Epidermal melanocyte (primary cell): ENCODE data around the gene LMCD1.

Experiments used
- DNase-seq: peaks from one replicate; pipeline ENCODE4 v3.0.0; 2011; ENCODE audit warnings: low spot score; ENCODE audit not compliant: insufficient read length

The LMCD1 gene, protein sequence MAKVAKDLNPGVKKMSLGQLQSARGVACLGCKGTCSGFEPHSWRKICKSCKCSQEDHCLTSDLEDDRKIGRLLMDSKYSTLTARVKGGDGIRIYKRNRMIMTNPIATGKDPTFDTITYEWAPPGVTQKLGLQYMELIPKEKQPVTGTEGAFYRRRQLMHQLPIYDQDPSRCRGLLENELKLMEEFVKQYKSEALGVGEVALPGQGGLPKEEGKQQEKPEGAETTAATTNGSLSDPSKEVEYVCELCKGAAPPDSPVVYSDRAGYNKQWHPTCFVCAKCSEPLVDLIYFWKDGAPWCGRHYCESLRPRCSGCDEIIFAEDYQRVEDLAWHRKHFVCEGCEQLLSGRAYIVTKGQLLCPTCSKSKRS

DNA sequence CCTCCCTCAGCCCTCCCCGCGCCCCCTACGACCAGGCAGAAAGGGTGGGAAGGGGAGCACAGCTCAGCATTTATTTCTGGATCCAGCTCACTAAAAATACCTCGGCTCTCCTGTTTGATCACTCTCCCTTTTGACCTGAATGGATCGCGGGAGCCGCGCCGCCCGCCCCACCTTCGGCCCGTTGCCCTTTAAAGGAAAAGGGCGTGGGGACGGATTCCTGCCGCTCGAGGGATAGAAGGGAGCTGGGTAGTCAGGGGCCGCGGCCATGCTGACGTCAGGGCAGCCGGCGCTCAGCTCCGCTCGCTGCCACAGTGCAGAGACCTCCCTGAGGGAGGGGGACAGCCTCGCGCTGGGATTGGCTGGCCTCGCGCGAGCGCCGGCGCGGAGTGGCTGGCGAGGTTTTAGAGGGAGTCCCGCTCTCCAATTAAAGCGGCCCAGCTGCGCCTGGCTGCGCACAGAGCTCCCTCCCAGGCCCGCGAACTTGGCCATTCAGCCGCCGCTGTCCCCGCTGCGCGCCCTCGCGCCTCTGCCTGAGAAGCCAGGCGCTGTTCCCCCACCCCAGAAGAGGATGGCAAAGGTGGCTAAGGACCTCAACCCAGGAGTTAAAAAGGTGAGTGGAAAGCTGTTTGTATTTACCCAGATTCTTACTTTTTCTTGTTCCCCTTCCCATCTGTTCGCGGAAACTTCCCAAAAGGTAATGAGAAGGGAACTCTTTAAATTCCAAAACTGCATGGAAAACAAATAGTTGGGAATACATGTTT lies at the start of gene LMCD1:
Gene LMCD1 (plus strand): TSS at position 453 of the 761 bp plus-strand sequence. CDS start 116 bp downstream, at position 569.
- DNase-seq: peak; percentile 85

DNA sequence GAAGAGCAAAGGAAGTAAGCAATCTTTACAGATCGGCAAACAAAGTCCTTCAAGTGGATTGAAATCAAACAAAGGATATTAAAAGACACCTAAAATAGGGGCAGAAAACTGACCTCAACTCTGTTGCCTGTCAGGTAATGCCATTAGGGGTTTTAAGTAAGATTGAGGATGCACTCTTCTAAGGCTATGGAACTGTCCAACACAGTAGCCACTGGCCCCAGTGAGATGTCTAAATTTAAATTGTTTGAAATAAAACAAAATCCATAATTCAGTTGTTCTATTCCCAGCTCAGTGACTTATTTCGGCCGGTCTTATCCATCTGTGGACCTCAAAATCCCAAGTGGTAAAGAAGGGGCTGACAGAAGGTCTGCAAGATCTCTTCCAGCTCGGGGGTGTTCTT lies 49.5 kb upstream of the LMCD1 start:
- DNase-seq: no peak

GRCh38 chr3:8453153-8453552 lies 48.5 kb upstream of the LMCD1 start:
- no peak for DNase-seq

- DNase-seq: no peak
Observed at GRCh38 chr3:8455526-8456411, 45.9 kb upstream of the LMCD1 start.

GRCh38 chr3:8456412-8456811 lies 45.2 kb upstream of the LMCD1 start:
- no peak for DNase-seq

GRCh38 chr3:8457039-8457438 lies 44.6 kb upstream of the LMCD1 start:
- no peak for DNase-seq

- DNase-seq: no peak
Observed at GRCh38 chr3:8458238-8458661, 43.4 kb upstream of the LMCD1 start.

GRCh38 chr3:8458711-8459110 lies 42.9 kb upstream of the LMCD1 start:
- no peak for DNase-seq

DNA sequence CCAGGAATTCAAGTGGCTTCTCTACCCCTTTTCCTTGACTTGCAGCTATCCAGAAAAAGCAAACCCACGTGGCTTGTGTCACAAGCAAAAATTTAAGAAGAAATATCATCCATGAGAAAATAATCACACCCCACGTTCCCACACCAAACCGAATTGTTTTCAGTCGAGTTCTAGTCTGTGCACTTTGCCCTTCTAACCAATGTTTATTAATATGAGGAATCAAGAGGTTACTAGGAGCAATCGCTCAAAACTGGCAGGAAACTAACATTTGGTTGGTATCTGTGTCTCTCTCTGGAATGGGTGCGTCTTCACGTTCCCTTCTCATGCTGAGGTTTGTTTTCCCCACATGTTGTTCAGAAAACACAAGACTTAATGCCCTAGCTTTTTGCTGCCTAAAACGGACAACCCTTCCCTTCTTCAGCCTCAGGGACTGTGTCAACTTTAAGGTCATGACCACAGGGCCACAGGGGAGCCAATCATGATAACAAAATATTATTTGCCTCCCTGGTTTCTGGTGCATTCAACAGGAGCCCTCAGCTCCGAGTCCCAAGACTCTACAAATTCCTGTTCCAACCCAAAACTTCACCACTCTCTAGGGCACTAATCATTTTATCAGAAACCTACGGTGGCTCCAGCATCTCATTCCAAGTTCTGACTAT lies 41.4 kb upstream of the LMCD1 start:
- DNase-seq: no peak

GRCh38 chr3:8460815-8461456 lies 40.7 kb upstream of the LMCD1 start:
- DNase-seq: no peak

DNA sequence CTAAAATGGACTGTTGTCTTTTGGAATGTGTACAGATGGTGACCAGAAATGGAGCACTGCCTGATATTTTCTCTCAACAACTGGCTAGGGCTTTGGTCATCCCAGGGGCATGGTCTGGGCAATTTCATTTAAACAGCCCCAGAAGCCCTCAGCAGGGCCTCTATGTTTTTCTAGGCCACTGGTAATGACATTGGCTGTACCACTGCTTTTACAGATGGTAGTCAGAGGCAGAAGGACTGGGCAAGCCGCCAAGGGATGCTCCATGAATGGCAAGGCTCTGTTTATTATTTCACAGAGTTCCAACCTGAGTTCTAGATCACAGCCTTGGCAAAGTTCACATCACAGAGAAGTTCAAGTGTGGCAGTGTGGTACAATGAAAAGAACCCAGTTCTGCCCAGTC lies 37.0 kb upstream of the LMCD1 start:
- DNase-seq: no peak

DNA sequence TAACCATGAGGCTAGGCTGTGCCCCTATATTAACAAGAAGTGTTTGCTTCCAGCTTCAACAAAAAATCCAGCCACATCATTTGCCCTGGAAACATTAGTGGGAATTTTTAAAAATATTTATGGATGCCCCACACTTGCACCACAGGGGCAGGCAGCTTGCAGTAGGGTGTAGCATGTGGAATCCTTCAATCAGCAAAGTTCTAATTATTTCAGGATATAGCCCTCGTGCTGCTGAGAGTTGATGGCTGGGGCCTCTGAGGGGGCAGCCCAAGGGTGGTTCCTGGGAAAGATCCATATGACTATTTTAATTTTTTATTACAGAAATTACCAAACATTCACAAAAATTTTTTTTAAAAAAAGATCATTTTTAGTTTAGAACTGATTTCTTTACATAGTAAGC lies 35.1 kb upstream of the LMCD1 start:
- no peak for DNase-seq

- DNase-seq: no peak
Observed at GRCh38 chr3:8470801-8471200, 30.8 kb upstream of the LMCD1 start.

GRCh38 chr3:8472549-8472948 lies 29.1 kb upstream of the LMCD1 start:
- no peak for DNase-seq

- DNase-seq: no peak
Observed at GRCh38 chr3:8473029-8473428, 28.6 kb upstream of the LMCD1 start.

GRCh38 chr3:8473990-8474389 lies 27.6 kb upstream of the LMCD1 start:
- DNase-seq: no peak

DNA sequence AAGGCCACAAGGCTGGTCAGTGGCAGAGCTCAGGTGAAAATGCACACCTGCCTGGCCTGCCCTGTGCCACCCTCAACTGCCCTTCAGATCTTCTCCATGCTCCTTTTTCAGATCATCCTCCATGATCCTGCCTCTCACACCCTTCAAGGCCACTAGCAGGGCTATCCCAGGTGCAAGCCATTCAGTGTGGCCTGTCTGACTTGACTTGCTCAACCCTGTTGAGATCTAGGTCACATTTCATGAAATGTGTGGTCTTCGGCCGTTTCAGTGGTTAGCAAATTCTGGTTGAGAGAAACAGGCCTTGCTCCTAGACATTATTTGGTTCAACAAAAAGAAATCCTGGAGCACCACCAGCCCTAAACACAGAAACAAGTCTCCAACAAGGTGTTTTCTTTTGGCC lies 26.6 kb upstream of the LMCD1 start:
- DNase-seq: no peak

DNA sequence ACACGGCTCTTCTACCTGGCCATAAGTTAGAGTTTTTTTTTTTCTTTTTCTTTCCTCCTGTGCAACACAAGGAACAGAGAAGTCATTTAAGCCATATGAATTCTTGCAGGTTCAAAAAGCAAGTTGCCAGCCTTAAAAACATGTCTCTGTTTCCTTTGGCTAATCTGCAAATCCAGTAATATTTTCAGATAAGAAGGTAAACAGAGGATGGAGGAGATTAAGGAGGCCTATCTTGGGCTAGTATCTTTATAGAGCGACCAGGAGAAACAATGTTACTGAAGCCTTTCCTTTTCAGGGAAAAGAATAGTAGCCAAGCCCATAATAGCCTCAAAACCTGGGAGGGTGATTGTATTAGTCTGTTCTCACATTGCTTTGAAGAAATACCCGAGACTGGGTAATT lies 20.9 kb upstream of the LMCD1 start:
- DNase-seq: no peak

GRCh38 chr3:8481380-8481779 lies 20.2 kb upstream of the LMCD1 start:
- no peak for DNase-seq

DNA sequence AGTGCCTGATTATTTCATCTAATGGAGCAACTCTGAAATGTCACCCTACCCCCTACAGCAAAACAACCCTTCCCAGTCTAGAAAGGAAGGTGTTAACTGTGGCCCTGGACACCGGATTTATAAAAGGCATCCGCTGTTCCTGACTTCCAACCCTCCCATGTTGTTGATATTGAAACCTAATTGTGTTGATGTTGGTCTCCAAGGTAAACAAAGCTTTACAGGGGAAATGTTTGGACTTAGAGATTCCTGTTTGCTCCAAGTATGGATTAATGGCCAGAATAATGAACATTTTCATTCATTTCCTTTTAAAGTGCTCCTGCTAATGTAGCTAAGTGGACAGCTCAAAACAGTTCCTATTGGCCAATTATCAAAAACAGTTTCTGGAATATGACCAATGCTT lies 19.4 kb upstream of the LMCD1 start:
- DNase-seq: no peak
